GM23248 (cell line): Measurements from ENCODE around the gene HIPK2.

Experiments used
- EZH2 ChIP-seq: fragments of 200-600 bp; sonication (generic); IDR thresholded peaks from 2 replicates; pipeline ENCODE4 v1.6.1; 2018; ENCODE audit warnings: antibody characterized with exemption, mild to moderate bottlenecking; ENCODE audit not compliant: insufficient read depth, poor library complexity, severe bottlenecking
- EZH2phosphoT487 ChIP-seq: fragments of 200-600 bp; sonication (generic); IDR thresholded peaks from 2 replicates; pipeline ENCODE4 v1.6.1; 2018; ENCODE audit warnings: antibody characterized with exemption, moderate library complexity, mild to moderate bottlenecking, low read depth; ENCODE audit not compliant: insufficient read depth

DNA sequence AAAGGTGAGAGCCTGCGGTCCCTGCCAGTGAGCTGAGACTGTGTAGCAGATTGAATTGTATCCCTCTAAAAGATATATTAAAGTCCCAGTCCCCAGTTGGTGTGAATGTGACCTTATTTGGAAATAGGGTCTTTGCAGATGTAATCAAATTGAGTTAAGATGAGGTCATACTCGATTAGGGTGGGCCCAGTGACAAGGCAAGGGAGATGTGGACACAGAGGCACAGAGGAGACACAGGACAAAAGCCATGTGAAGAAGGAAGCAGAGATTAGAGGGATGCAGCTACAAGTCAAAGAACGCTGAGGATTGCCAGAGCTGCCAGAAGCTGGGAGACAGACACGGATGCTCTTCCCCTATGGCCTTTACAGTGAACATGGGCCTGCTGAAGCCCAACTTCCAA, 150.0 kb downstream of the HIPK2 start:
- TF ChIP-seq EZH2phosphoT487 (no peak), EZH2 (no peak)
